ENCODE results near the gene AMBP.

The AMBP gene

GRCh38 chr9:114098021-114098935 lies 20.2 kb upstream of the AMBP start:
- H3K4me1 ChIP-seq (ENCODE audit: low read length), result peaks cover 26% of the 10 kb centered on the region
- H2AFZ ChIP-seq (ENCODE audit: low read depth, low read length), result no peak overlapping the region
- H3K79me2 ChIP-seq (ENCODE audit: low read length), result no peaks in the 10 kb centered on the region
- no peak overlapping the region for H3K27ac ChIP-seq (ENCODE audit: low read length)
- H3K27me3 ChIP-seq (ENCODE audit: low read depth, low read length), result no peaks in the 10 kb centered on the region; the same call in 1 of the 2 replicates
- no peak overlapping the region for H3K4me3 ChIP-seq (ENCODE audit: low read length)
- H3K36me3 ChIP-seq (replicated peaks; ENCODE audit: low read depth, low read length), result no peaks in the 10 kb centered on the region
- no peak overlapping the region for H3K9ac ChIP-seq (ENCODE audit: low read length)
- H4K20me1 ChIP-seq (ENCODE audit: insufficient read depth, low read length), result no peaks in the 10 kb centered on the region
- no peak overlapping the region for H3K4me2 ChIP-seq (ENCODE audit: low read length)
- TF ChIP-seq EZH2phosphoT487 (IDR thresholded peaks at IDR 0.05; ENCODE audit: low read depth) (no peak), CTCF (IDR thresholded peaks at IDR 0.05; ENCODE audit: low read depth, low read length) (no peak)
- H3K9me3 ChIP-seq (ENCODE audit: insufficient read depth, low read length), result no peaks in the 10 kb centered on the region

- Histone ChIP-seq H3K4me2 (ENCODE audit: low read length) (no peak overlapping the region), H3K27ac (ENCODE audit: low read length) (no peak overlapping the region), H3K9ac (ENCODE audit: low read length) (no peak overlapping the region), H3K4me1 (ENCODE audit: low read length) (peaks cover 26% of the 10 kb centered on the region), H3K4me3 (ENCODE audit: low read length) (no peak overlapping the region), H3K36me3 (replicated peaks; ENCODE audit: low read depth, low read length) (no peaks in the 10 kb centered on the region), H4K20me1 (ENCODE audit: insufficient read depth, low read length) (no peaks in the 10 kb centered on the region), H2AFZ (ENCODE audit: low read depth, low read length) (no peak overlapping the region), H3K27me3 (ENCODE audit: low read depth, low read length) (no peaks in the 10 kb centered on the region), H3K79me2 (ENCODE audit: low read length) (no peaks in the 10 kb centered on the region), H3K9me3 (ENCODE audit: insufficient read depth, low read length) (no peaks in the 10 kb centered on the region)
- TF ChIP-seq CTCF (IDR thresholded peaks at IDR 0.05; ENCODE audit: low read depth, low read length), result no peak
- TF ChIP-seq EZH2phosphoT487 (IDR thresholded peaks at IDR 0.05; ENCODE audit: low read depth), result no peak
Observed at GRCh38 chr9:114097613-114098020, 19.5 kb upstream of the AMBP start.

DNA sequence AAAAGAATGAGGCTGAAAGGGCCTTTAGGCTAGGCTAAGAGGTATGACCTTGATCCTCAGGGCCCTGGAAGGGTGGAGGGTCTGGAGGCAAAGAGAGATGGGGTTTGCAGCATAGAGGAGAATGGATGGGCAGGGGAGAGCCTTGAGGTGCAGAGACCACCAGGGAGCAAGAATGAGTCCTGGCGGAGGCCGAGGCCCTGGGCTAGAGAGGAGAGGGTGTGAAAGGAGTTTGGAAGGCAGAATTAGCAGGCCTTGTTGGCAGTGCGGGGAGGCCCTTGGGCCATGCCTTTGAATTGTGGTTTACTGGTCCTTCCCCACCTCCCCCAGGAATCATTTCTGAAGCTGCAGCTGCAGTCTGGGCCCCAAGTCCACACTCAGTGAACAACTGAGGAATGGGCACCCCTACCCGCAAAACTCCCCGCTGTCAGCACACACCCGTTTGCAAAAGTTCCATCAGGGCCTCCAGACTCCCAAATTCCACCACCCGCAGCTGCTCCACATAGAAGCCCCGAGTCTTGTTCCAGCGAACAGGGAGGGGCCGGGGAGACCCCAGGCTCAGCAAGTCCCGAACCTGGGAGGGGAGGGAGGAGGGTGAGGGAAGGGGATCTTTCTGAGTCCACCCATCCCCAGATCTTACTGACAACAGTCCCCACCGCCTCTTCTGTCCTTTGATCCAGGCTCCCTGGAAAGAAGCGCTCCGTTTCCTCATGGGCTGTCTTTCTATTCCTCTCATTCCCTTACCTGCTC lies 18.9 kb upstream of the AMBP start:
- Histone ChIP-seq H3K9ac (ENCODE audit: low read length) (no peak overlapping the region), H3K36me3 (replicated peaks; ENCODE audit: low read depth, low read length) (no peaks in the 10 kb centered on the region), H3K27ac (ENCODE audit: low read length) (no peak overlapping the region), H3K4me2 (ENCODE audit: low read length) (no peak overlapping the region), H3K4me3 (ENCODE audit: low read length) (no peak overlapping the region), H3K27me3 (ENCODE audit: low read depth, low read length) (no peaks in the 10 kb centered on the region), H3K79me2 (ENCODE audit: low read length) (no peaks in the 10 kb centered on the region), H3K4me1 (ENCODE audit: low read length) (peaks cover 26% of the 10 kb centered on the region), H4K20me1 (ENCODE audit: insufficient read depth, low read length) (no peaks in the 10 kb centered on the region), H3K9me3 (ENCODE audit: insufficient read depth, low read length) (no peaks in the 10 kb centered on the region), H2AFZ (ENCODE audit: low read depth, low read length) (no peak overlapping the region)
- no peak for TF ChIP-seq CTCF (IDR thresholded peaks at IDR 0.05; ENCODE audit: low read depth, low read length)
- TF ChIP-seq EZH2phosphoT487 (IDR thresholded peaks at IDR 0.05; ENCODE audit: low read depth), result no peak

DNA sequence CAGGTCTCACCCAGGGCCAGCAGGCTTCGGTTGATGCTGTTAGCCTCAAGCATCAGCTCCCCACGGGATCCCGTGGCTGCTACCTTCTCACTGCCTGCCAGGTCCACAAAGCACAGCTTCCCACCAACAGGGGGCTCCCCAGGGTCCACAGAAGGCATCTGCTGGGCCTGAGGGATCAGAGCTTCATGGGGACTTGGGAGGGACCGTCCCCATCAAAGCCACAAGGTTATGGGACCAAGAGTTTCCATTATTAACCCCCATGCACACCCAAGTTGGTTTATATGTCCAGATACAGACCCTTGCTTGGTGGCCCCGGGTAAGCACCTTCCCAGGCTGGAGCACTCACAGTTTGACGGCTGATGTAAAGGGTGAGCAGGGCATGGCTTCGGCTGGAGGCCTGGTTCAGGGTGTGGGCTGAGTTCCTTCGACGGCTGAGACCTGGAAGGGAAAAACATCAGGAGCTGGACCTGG lies 18.0 kb upstream of the AMBP start:
- H3K4me1 ChIP-seq (ENCODE audit: low read length), result peaks cover 26% of the 10 kb centered on the region
- H3K79me2 ChIP-seq (ENCODE audit: low read length), result no peaks in the 10 kb centered on the region
- H3K9ac ChIP-seq (ENCODE audit: low read length), result no peak overlapping the region
- peak; percentile 54 for TF ChIP-seq CTCF (IDR thresholded peaks at IDR 0.05; ENCODE audit: low read depth, low read length)
- TF ChIP-seq EZH2phosphoT487 (IDR thresholded peaks at IDR 0.05; ENCODE audit: low read depth), result no peak
- H3K36me3 ChIP-seq (replicated peaks; ENCODE audit: low read depth, low read length), result no peaks in the 10 kb centered on the region
- no peak overlapping the region; the same call in 1 of the 2 replicates for H2AFZ ChIP-seq (ENCODE audit: low read depth, low read length)
- peak overlapping the region; percentile 14; the same call in 1 of the 2 replicates for H3K4me2 ChIP-seq (ENCODE audit: low read length)
- no peaks in the 10 kb centered on the region for H3K27me3 ChIP-seq (ENCODE audit: low read depth, low read length)
- no peak overlapping the region for H3K4me3 ChIP-seq (ENCODE audit: low read length)
- no peaks in the 10 kb centered on the region for H4K20me1 ChIP-seq (ENCODE audit: insufficient read depth, low read length)
- no peak overlapping the region for H3K27ac ChIP-seq (ENCODE audit: low read length)
- no peaks in the 10 kb centered on the region for H3K9me3 ChIP-seq (ENCODE audit: insufficient read depth, low read length)
